WERI-Rb-1 (cell line): Measurements from ENCODE around the gene DMD.

Source experiments
- DNase-seq: peaks from one replicate; pipeline ENCODE4 v3.0.0-alpha.2; 2020
- H3K27ac ChIP-seq: fragments of 250-450 bp; sonication (Bioruptor Pico); 2 replicates; pipeline ENCODE4 v1.5.1; 2020; ENCODE audit warnings: mild to moderate bottlenecking, moderate library complexity
- H3K27me3 ChIP-seq: fragments of 250-450 bp; sonication (Bioruptor Pico); 2 replicates; pipeline ENCODE4 v1.5.1; 2021; ENCODE audit warnings: mild to moderate bottlenecking, low read depth, moderate library complexity; ENCODE audit not compliant: insufficient read depth, severe bottlenecking
- H3K36me3 ChIP-seq: fragments of 250-450 bp; sonication (Bioruptor Pico); 2 replicates; pipeline ENCODE4 v1.5.1; 2020; ENCODE audit warnings: mild to moderate bottlenecking, moderate library complexity
- H3K4me3 ChIP-seq: 2 replicates; pipeline ENCODE4 v1.5.1; 2011; ENCODE audit warnings: low read depth, mild to moderate bottlenecking, control low read depth, low read length
- H3K9me3 ChIP-seq: fragments of 250-450 bp; sonication (Bioruptor Pico); 2 replicates; pipeline ENCODE4 v1.5.1; 2021; ENCODE audit warnings: mild to moderate bottlenecking, moderate library complexity; ENCODE audit not compliant: severe bottlenecking
- TF ChIP-seq, protein P1 (sequence below): IDR thresholded peaks from 2 replicates; pipeline ENCODE4 v1.5.1; 2011; ENCODE audit warnings: low read depth, mild to moderate bottlenecking, control low read depth, inconsistent platforms, low read length

Gene DMD

GRCh38 chrX:31271615-31272471 lies 1939.5 kb downstream of the DMD start:
- no peaks in the 10 kb centered on the region for H3K9me3 ChIP-seq
- no peaks in the 10 kb centered on the region for H3K36me3 ChIP-seq
- peaks cover 4% of the 10 kb centered on the region for H3K27me3 ChIP-seq
- DNase-seq: no peak
- H3K27ac ChIP-seq: no peak overlapping the region
- H3K4me3 ChIP-seq: no peak overlapping the region
- TF ChIP-seq, protein P1, sequence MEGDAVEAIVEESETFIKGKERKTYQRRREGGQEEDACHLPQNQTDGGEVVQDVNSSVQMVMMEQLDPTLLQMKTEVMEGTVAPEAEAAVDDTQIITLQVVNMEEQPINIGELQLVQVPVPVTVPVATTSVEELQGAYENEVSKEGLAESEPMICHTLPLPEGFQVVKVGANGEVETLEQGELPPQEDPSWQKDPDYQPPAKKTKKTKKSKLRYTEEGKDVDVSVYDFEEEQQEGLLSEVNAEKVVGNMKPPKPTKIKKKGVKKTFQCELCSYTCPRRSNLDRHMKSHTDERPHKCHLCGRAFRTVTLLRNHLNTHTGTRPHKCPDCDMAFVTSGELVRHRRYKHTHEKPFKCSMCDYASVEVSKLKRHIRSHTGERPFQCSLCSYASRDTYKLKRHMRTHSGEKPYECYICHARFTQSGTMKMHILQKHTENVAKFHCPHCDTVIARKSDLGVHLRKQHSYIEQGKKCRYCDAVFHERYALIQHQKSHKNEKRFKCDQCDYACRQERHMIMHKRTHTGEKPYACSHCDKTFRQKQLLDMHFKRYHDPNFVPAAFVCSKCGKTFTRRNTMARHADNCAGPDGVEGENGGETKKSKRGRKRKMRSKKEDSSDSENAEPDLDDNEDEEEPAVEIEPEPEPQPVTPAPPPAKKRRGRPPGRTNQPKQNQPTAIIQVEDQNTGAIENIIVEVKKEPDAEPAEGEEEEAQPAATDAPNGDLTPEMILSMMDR: no peak

DNA sequence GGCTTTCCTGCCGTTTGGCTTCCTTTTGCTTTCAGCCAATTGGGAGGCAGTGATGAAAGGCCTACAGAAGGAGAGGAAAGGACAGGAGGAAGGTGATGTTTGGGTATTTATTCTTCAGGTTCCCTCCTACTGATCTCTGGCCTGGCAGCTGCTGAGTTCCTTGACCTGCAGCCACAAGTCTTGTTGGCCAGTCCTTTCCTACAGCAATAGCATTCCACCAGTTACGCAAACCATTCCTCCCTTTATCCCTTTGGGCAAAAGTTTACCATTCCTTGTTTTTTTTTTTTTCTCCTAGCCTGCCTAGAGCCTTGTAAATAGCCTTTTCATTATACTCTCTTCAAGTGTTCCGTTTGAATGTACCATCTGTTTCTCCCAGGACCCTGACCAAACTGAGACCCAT lies 1941.4 kb downstream of the DMD start:
- Histone ChIP-seq H3K9me3 (no peaks in the 10 kb centered on the region), H3K27me3 (peaks cover 4% of the 10 kb centered on the region), H3K36me3 (no peaks in the 10 kb centered on the region), H3K27ac (no peak overlapping the region), H3K4me3 (no peak overlapping the region)
- TF ChIP-seq, protein P1: no peak
- no peak for DNase-seq

DNA sequence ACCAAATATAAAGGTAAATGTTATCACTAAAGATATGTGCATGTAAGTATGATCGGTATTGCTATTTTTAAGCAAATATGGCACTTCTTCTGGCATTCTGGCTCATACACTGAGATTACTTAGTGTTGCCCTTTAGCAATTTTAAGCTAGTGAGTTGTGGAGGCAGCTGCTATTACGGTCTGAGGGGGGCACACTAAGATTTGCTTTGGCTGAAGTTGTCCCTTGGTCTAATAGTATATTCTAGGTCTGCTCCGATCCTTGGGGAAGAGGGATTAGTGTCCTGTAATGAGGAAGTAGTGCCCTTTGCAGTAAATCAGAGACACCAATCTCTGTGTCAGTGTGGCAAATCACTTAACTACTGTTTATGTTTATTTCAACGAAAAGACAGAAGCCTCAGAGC lies 1943.0 kb downstream of the DMD start:
- Histone ChIP-seq H3K9me3 (no peaks in the 10 kb centered on the region), H3K36me3 (no peaks in the 10 kb centered on the region), H3K4me3 (no peak overlapping the region), H3K27me3 (peaks cover 12% of the 10 kb centered on the region), H3K27ac (no peak overlapping the region)
- TF ChIP-seq, protein P1: no peak
- peak; percentile 27 for DNase-seq

DNA sequence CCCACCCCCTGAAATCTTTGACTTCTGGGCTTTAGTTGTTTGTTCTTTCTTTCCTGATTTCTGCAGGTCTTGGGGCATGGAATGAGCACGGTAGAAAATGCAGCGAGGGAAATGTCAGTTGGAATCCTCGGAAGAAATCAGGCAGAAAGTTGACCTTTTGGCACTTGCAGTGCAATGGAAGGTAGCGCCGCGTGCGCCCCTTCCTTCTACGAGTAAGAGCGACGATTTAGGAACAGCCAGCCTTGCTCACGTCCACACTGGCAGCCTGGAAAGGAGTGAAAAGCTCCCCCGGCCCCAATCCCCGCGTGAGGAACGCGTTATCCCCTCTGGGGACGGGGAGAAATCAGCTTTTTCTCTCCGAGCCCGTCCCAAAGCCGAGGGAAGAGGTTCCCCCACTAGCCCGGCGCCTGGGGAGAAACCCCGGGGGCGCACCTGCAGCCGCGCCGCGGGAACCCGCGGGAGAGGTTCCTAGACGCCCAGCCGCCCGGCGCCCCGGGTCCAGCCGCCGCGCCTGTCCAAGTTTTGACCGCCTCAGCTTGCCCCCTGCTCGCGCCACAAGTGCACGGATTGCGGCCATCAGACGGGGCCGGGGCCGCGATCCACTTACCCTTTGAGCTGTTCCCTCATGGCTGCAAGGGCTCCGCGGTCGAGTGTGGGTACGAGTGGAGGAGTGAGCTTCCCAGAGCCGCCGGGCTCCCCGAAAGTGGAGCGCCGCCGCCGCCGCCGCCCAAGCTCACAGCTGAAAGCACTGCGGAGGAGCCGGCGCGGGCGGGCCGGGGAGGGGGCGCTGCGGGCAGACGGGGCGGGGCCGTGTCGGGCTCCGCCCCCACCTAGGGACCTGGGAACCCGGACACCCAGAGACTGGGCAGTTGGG lies 1944.9 kb downstream of the DMD start:
- peaks cover 13% of the 10 kb centered on the region for H3K27me3 ChIP-seq
- peak overlapping the region; percentile 62 for H3K4me3 ChIP-seq
- TF ChIP-seq, protein P1: no peak
- H3K9me3 ChIP-seq: no peaks in the 10 kb centered on the region
- H3K36me3 ChIP-seq: no peaks in the 10 kb centered on the region
- peak; percentile 50 for DNase-seq
- H3K27ac ChIP-seq: no peak overlapping the region

- no peak overlapping the region for H3K4me3 ChIP-seq
- peaks cover 13% of the 10 kb centered on the region for H3K27me3 ChIP-seq
- TF ChIP-seq, protein P1: no peak
- no peaks in the 10 kb centered on the region for H3K9me3 ChIP-seq
- DNase-seq: no peak
- H3K27ac ChIP-seq: no peak overlapping the region
- no peaks in the 10 kb centered on the region for H3K36me3 ChIP-seq
Observed at GRCh38 chrX:31265383-31265782, 1946.0 kb downstream of the DMD start.
